Measurements from ENCODE around the gene ESRRA. TPM values are rescaled to one million over a fixed set of nuclear protein-coding genes. Genes with fewer than 3 reads are reported as not detected.

The ESRRA gene
- total RNA-seq, 4 donors from 2014 or later = 151 to 460 (median 341) TPM

DNA sequence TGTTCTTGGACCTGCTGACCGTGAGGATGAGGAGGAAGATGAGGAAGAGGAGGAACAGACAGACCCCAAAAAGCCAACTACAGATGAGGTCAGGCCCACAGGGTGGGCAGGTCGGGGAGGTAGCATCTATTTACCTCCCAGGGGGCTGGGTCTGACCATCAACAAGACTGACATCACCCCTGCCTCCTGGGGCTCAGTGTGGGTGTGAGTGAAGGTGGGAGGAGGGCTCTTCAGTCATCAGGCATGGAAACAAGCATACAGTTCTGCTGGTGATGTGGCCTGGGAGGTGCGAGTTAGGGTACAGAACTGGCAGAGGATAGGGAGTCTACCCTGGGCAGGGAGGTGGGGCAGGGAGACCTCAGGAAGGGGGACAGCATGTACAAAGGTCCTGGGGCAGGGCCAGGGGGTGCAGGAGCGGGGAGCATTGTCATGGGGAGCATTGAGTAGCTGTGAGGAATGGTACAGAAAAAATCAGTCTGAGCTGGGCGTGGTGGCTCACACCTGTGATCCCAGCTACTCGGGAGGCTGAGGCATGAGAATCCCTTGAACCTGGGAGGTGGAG, 45.1 kb upstream of the ESRRA start:
- peaks cover 0 to 34% (median 0%) of the 10 kb centered on the region in 4 donors for H3K4me1 ChIP-seq
- H3K9me3 ChIP-seq = no peaks in the 10 kb centered on the region
- peaks cover 0 to 96% (median 0%) of the 10 kb centered on the region in 3 donors for H3K36me3 ChIP-seq
- DNase-seq = no peak
- H3K27me3 ChIP-seq = no peaks in the 10 kb centered on the region
- no peak overlapping the region for H3K4me3 ChIP-seq
- no peak for TF ChIP-seq POLR2A (IDR thresholded peaks at IDR 0.05)
- TF ChIP-seq, protein P1, sequence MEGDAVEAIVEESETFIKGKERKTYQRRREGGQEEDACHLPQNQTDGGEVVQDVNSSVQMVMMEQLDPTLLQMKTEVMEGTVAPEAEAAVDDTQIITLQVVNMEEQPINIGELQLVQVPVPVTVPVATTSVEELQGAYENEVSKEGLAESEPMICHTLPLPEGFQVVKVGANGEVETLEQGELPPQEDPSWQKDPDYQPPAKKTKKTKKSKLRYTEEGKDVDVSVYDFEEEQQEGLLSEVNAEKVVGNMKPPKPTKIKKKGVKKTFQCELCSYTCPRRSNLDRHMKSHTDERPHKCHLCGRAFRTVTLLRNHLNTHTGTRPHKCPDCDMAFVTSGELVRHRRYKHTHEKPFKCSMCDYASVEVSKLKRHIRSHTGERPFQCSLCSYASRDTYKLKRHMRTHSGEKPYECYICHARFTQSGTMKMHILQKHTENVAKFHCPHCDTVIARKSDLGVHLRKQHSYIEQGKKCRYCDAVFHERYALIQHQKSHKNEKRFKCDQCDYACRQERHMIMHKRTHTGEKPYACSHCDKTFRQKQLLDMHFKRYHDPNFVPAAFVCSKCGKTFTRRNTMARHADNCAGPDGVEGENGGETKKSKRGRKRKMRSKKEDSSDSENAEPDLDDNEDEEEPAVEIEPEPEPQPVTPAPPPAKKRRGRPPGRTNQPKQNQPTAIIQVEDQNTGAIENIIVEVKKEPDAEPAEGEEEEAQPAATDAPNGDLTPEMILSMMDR (IDR thresholded peaks at IDR 0.05) = no peak
- no peak overlapping the region for H3K27ac ChIP-seq

GRCh38 chr11:64261556-64262080, 43.7 kb upstream of the ESRRA start:
- no peaks in the 10 kb centered on the region for H3K9me3 ChIP-seq
- no peak for DNase-seq
- TF ChIP-seq, protein P1 (IDR thresholded peaks at IDR 0.05) = no peak
- TF ChIP-seq POLR2A (IDR thresholded peaks at IDR 0.05) = no peak
- H3K36me3 ChIP-seq = peaks cover 0 to 96% (median 0%) of the 10 kb centered on the region in 3 donors
- H3K27ac ChIP-seq = no peak overlapping the region
- H3K4me3 ChIP-seq = no peak overlapping the region
- H3K4me1 ChIP-seq = peaks cover 0 to 34% (median 0%) of the 10 kb centered on the region in 4 donors
- H3K27me3 ChIP-seq = no peaks in the 10 kb centered on the region

GRCh38 chr11:64262271-64263002, 42.9 kb upstream of the ESRRA start:
- no peaks in the 10 kb centered on the region for H3K9me3 ChIP-seq
- no peak for TF ChIP-seq POLR2A (IDR thresholded peaks at IDR 0.05)
- TF ChIP-seq, protein P1 (IDR thresholded peaks at IDR 0.05) = no peak
- no peaks in the 10 kb centered on the region for H3K27me3 ChIP-seq
- no peak overlapping the region for H3K27ac ChIP-seq
- peaks cover 0 to 95% (median 0%) of the 10 kb centered on the region in 3 donors for H3K36me3 ChIP-seq
- H3K4me1 ChIP-seq = peaks cover 0 to 40% (median 0%) of the 10 kb centered on the region in 4 donors
- no peak overlapping the region for H3K4me3 ChIP-seq
- no peak for DNase-seq

DNA sequence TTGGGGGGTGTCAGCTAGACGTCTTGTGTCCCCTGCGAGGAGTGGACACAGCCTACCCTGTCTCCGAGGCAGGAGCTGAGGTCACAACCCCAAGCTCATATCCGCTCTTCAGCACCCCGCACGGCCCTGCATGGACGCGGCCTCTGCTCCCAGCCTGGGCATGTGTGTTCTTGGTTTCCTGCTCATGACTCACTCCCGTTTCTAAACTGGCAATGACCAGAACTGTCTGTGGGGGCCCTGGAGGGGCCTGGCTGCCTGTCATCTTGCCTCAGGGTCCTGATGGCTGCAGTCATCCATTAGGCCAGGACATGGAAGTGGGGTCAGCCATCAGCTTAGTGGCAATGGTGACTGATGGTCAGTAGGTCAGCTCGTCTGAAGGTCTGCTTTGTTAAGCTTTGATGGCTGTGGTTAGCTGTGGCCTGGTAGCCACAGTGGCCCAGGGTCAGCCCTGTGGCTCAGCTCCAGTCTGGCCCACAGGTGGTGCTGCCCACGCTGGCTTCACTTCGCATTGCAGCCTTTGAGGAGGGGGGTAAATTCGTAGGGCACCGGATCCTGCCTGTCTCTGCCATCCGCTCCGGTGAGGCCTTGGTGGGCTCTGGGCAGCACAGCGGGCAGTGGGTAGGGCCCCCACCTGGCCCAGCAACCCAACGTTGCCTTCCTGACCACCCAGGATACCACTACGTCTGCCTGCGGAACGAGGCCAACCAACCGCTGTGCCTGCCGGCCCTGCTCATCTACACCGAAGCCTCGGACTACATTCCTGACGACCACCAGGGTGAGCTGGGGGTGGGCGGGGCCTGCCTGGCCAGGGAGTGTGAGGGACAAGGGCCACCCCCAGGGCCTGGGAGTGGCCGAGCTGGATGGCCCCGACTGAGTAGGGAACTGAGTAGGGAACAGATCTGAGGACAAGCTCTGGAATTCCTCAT, 42.0 kb upstream of the ESRRA start:
- no peak overlapping the region for H3K27ac ChIP-seq
- peaks cover under 1 to 49% (median 5%) of the 10 kb centered on the region in 4 donors for H3K4me1 ChIP-seq
- no peak for DNase-seq
- no peaks in the 10 kb centered on the region for H3K27me3 ChIP-seq
- no peak overlapping the region for H3K4me3 ChIP-seq
- peaks cover 0 to 87% (median 0%) of the 10 kb centered on the region in 3 donors for H3K36me3 ChIP-seq
- no peaks in the 10 kb centered on the region for H3K9me3 ChIP-seq
- TF ChIP-seq, protein P1 (IDR thresholded peaks at IDR 0.05) = no peak
- no peak for TF ChIP-seq POLR2A (IDR thresholded peaks at IDR 0.05)

- Histone ChIP-seq H3K4me1 (peaks cover 7 to 55% (median 10%) of the 10 kb centered on the region in 4 donors), H3K9me3 (no peaks in the 10 kb centered on the region)
Observed at GRCh38 chr11:64263947-64264317, 41.4 kb upstream of the ESRRA start.

More at GRCh38 chr11:64263947-64264317, 41.4 kb upstream of the ESRRA start:
- DNase-seq = no peak
- H3K36me3 ChIP-seq = peaks cover 0 to 80% (median 0%) of the 10 kb centered on the region in 3 donors
- H3K4me3 ChIP-seq = no peak overlapping the region
- no peak for TF ChIP-seq POLR2A (IDR thresholded peaks at IDR 0.05)
- TF ChIP-seq, protein P1 (IDR thresholded peaks at IDR 0.05) = no peak
- H3K27me3 ChIP-seq = no peaks in the 10 kb centered on the region
- H3K27ac ChIP-seq = no peak overlapping the region

Measured in Peyer's patch (tissue), 4 donors.